Inflammatory macrophage (primary cell): ENCODE measurements around the gene DTNA.
"Not testable (repeated sequence)": the region's sequence is repeated elsewhere in the genome, so short reads cannot be mapped to it uniquely, and the experiment has no call there.

Experiments used
- DNase-seq, 2 donors: peaks; one replicate each; pipeline ENCODE4 v3.0.0-alpha.2; 2020 to 2022

DTNA gene

GRCh38 chr18:34863702-34864101 is 153.6 kb downstream of the DTNA start:
- DNase-seq, result no peak

DNA sequence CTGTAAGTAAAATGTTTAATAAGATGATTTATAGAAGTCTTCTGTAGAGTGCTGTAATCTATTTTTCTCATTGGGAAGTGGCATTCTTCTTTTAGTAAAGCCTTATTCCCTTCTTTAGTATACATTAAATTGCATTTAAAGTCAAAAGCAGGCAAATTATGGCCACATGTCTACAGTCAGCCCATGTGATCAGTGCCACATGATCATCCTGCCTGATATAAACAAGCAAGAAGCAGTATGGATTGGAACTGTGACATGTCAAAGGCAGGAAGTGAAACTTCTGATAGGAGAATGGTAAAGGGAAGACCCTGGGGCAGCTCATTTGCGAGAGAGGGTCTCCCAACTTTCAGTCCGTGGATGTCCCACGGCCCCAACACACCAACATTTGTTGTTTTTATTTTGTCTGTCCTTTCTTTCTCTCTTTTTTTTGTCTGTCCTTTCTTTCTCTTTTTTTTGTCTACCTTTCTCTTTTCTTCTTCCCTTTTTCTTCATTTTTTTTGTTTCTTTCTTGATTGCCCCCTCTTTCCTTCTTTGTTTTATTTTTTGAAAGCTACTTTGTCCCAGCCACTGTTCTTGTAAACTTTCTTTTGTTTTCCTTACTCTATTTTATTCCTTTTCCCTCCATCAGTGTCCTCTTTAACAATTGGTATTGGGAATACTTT is 154.9 kb downstream of the DTNA start:
- DNase-seq, result peak in 1 of 2 donors; percentile 13

DNA sequence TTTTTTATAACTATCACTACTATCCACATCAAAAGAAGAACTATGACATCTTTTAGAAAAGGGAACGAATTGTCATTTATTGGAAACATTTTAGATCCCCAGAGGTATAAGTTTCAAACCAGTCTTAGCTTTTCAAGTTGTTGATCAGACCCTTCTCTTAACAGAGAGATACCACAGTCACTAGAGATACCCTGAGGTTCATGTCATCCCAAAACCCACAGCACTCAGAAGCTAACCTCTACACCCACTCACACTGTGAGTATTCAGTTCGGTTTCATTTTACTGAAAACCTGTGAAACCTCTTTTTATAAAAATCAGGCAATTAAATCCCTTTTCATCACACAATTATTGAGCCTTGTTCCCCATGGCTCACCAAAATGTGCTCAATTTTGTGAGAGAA is 156.2 kb downstream of the DTNA start:
- no peak for DNase-seq

DNA sequence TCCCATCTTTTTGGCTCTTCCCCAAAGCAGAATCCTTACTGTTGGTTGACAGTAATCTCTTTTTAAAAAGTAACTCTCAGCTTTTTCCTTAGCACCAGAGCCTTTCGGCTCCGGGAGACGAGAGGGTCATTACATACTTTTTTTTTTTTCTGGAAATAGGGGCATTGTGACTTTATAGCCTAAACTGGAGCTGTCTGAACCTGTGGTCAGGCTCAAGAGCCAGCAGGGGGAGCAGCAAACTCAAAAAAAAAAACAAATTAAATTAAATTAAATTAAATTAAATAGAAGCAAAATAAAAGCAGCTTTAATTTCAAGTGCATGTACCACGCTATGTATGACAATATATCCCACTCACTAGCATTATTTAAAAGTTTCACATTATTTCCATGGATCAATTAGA is 156.6 kb downstream of the DTNA start:
- no peak for DNase-seq

GRCh38 chr18:34867520-34867919 is 157.4 kb downstream of the DTNA start:
- no peak for DNase-seq

- no peak for DNase-seq
Measured at GRCh38 chr18:34870555-34871310, 160.6 kb downstream of the DTNA start.

- no peak for DNase-seq
Measured at GRCh38 chr18:34871435-34871834, 161.3 kb downstream of the DTNA start.

- no peak for DNase-seq
Measured at GRCh38 chr18:34872066-34872465, 162.0 kb downstream of the DTNA start.

DNA sequence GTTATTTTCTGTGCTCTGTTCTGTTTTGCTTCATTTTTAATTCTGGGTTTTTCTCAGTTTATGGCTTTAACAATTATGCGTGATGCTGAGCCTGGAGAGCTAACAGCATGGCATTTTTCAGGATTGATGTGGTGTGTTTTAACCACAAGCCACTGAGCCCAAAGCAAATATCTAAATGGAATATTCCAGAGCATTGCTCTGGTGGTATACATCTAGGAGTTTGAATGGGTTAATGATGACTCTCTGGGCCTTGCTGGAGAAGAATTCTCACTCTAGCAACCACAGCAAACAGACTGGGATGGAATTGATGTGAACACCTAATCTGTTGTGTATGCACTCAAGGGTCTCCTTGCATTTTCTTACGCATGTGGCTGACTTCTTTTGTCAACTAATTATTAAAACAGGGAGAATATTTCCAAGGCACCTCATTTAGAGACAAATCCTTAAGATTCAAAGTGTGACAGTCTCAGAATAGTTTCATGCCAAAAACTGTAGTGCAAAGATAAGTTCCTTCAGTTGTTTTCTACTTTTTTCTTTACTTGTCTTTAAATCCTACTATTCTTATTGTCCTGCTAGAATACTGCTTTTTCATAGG is 164.0 kb downstream of the DTNA start:
- DNase-seq, result no peak

DNA sequence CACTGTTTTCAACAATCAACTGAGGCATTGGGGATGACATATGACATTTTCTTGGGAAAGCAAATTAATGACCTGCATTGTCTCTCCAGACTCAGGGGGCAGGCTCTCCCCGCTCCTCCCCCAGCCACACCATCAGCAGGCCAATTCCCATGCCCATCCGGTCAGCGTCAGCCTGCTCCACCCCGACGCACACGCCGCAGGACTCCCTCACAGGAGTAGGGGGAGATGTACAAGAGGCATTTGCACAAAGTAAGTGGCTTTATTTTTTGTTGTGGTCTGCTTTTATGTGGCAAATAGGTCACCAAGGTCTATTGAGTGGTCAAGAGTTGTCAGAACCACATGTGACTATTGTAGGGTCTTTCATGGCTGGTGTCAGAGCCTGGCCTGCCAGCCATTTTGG is 165.1 kb downstream of the DTNA start:
- no peak for DNase-seq

DNA sequence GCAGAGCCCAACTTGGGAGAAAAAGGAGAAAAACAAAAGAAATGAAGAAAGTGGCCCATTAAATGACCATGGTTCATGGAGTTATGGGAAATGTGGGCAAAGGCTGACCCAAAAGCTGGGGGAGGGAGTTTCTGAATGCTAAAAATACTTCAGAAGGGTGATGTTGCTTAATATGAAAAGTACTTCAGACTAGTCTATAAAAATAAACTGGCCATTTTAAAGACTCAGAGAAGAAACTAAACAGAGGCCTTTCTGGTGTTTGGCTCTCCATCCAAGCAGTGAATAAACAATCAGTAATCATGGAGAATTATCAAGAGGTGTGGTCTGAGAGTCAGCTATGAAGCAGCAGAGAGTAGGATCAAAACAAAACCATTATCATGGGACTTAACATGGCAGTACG is 170.3 kb downstream of the DTNA start:
- no peak for DNase-seq

- DNase-seq, result no peak
Measured at GRCh38 chr18:34880882-34881834, 171.1 kb downstream of the DTNA start.

GRCh38 chr18:34884436-34884835 is 174.3 kb downstream of the DTNA start:
- DNase-seq, result no peak

DNA sequence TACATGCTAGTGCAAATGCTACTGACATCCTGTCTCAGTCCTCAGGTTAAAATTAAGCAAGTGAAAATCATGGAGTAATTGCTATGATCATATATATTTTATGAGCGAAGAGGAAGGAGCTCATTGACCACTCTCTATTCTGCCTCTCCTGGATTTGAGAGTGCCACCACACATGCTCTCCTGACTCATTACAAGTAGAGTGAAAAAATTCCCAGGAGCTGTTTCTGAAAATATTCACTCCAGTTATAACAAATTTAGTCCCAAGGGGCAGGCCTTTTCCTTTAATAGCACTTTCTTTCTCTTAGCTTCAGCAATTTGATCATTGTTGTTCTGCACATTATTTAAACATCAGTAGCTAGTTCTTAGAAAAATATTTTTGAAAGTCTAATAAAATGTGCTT is 176.1 kb downstream of the DTNA start:
- DNase-seq, result no peak

- no peak for DNase-seq
Measured at GRCh38 chr18:34887881-34888580, 177.9 kb downstream of the DTNA start.

DNA sequence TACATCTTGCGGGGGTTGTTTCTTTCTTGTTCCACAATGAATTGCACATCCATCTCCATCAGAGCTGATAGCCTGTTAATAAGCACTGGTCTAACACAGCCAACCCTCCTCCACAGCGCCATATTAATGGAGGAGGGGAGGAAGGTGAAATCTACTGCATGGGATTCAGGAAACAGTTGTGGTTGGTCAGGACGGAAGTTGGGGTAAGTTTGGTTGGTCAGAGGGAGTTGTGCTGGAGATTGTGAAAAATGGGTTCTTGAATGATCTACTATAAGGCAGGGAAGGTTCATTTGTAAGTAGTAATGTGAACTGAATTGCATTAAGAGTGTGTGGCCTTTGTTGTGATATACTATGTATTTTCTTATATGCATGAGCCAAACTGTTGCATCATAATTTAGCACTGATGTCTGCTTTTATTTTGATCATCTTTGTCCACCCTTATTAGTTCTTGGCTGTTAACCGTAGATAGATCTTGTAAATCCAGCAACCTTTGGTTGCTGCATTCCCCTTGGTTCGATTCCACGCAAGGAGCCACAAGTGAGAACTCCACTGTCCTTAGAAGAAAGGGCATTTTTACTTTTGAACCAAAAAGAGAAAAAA is 180.5 kb downstream of the DTNA start:
- DNase-seq, result no peak

DNA sequence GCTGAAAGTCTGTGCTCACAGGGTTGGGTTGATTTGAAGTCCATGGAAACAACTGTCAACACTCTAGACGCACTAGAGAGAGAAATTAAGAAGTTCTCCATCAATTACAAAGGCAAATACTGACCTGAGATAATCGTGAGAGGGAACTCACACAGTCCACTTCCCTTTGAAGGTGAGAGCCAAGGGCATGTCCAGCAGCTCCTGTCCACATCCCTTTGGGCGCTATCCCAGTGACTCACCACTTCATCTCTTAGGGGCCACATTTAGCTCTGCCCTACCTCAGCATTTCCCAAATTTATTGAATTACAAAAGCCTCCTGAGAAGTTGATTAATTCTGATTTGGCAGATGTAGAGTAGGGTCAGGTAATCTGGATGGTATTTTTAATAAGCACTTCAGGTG is 182.3 kb downstream of the DTNA start:
- no peak for DNase-seq

GRCh38 chr18:34893239-34893638 is 183.1 kb downstream of the DTNA start:
- no peak for DNase-seq

DNA sequence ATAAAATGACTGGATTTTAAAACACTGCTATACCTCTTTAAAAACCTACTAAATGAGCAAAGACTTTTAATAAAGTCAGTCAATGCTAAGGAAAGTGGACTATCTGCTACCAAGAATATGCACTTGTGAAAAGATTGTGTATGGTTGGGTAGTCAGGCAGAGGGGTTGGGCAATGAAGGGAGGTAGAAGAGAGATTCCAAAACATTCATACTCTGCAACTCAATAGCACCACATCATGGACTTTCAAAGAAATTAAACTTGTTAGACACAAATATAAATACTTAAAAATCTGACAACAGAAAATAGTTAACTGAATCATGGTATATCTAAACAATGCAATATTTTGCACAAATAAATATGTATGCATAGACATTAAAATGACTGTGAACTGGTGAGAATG is 191.2 kb downstream of the DTNA start:
- no peak for DNase-seq

DNA sequence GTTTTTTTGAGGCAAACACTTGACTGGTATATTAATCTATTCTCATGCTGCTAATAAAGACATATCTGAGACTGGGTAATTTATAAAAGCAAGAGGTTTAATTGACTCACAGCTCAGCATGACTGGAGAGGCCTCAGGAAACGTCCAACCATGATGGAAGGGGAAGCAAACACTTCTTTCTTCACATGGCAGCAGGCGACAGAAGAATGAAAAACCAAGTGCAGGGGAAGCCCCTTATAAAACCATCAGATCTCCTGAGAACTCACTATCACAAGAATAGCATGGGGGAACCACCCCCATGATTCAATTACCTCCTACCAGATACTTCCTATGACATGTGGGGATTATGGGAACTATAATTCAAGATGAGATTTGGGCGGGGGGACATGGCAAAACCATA is 194.9 kb downstream of the DTNA start:
- no peak for DNase-seq

- not testable (repeated sequence) for DNase-seq
Measured at GRCh38 chr18:34906985-34907384, 196.9 kb downstream of the DTNA start.
